Gastroesophageal sphincter (tissue), 4 donors: ENCODE measurements around the gene CORO6. TPM values are rescaled to one million over a fixed set of nuclear protein-coding genes. Genes with fewer than 3 reads are reported as not detected.

Source experiments
- ATAC-seq: fragments of 150-250 bp; one replicate; pipeline ENCODE4 v1.9.1; 2016; ENCODE audit warnings: mild to moderate bottlenecking, moderate library complexity
- H3K27ac ChIP-seq, 4 donors: fragments of 200-600 bp; sonication (generic) in 3 of 4; 1 replicate in 3 of 4; 2 replicates in 1 of 4; pipeline ENCODE4 v1.5.1; 2016 to 2019
- H3K27me3 ChIP-seq: fragments of 200-600 bp; sonication (generic); one replicate; pipeline ENCODE4 v1.5.1; 2019
- H3K36me3 ChIP-seq, 2 donors: fragments of 200-600 bp; sonication (generic); one replicate each; pipeline ENCODE4 v1.5.1; 2019; ENCODE audit warnings: control low read depth in 1 of 2
- H3K4me1 ChIP-seq, 3 donors: fragments of 200-600 bp; sonication (generic); 1 replicate in 2 of 3; 2 replicates in 1 of 3; pipeline ENCODE4 v1.5.1; 2016 to 2019; ENCODE audit warnings: control low read depth in 2 of 3
- H3K4me3 ChIP-seq, 2 donors: fragments of 200-600 bp; sonication (generic); one replicate each; pipeline ENCODE4 v1.5.1; 2019; ENCODE audit warnings: mild to moderate bottlenecking in 1 of 2, moderate library complexity in 1 of 2
- H3K9me3 ChIP-seq, 3 donors: fragments of 200-600 bp; sonication (generic); one replicate each; pipeline ENCODE4 v1.5.1; 2017 to 2019; ENCODE audit warnings: control low read depth in 2 of 3
- EP300 ChIP-seq: sonication (generic); formaldehyde crosslinking; IDR thresholded peaks from one replicate; pipeline ENCODE4 v1.6.1; 2017; ENCODE audit warnings: antibody characterized with exemption, mild to moderate bottlenecking
- POLR2A ChIP-seq, 2 donors: fragments of 450-650 bp; IDR thresholded peaks; one replicate each; pipeline ENCODE4 v1.6.1; 2017; ENCODE audit warnings: antibody characterized with exemption in 2 of 2, mild to moderate bottlenecking in 2 of 2, moderate library complexity in 1 of 2
- POLR2AphosphoS5 ChIP-seq: sonication (generic); formaldehyde crosslinking; IDR thresholded peaks from one replicate; pipeline ENCODE4 v1.6.1; 2017; ENCODE audit warnings: antibody characterized with exemption
- WGBS, 2 donors: methylation state at CpG; one replicate each; pipeline ENCODE4 v1.1.5; 2018; ENCODE audit warnings: low coverage in 1 of 2; 5-methylcytosine and 5-hydroxymethylcytosine counted together
- total RNA-seq, 4 donors: library from RNA; depleted of rRNA; stranded (reverse); fragments of >200 nt; gene quantifications; one replicate each; pipeline ENCODE4 v1.1.0, GENCODE V29; 2016
- TF ChIP-seq, protein P1 (sequence below), 4 experiments: fragments of 200-600 bp in 2 of 4; fragments of 450-650 bp in 2 of 4; sonication (generic) in 1 of 4; IDR thresholded peaks; one replicate each; pipeline ENCODE4 v1.5.1; 2017 to 2019; ENCODE audit warnings: antibody characterized with exemption in 4 of 4, mild to moderate bottlenecking in 2 of 4, moderate library complexity in 2 of 4

Gene CORO6
- total RNA-seq, 4 donors from 2014 or later = 18.1 to 138 (median 39.4) TPM

GRCh38 chr17:29628644-29629043 is 5.9 kb upstream of the CORO6 start:
- Histone ChIP-seq H3K9me3 (no peaks in the 10 kb centered on the region), H3K4me1 (peaks cover 0 to 31% (median 4%) of the 10 kb centered on the region in 3 donors), H3K27me3 (no peaks in the 10 kb centered on the region), H3K27ac (peak overlapping the region; percentile 2 to 64 (median 40)), H3K4me3 (no peak overlapping the region), H3K36me3 (peaks cover 0 to 34% of the 10 kb centered on the region in 2 donors)
- TF ChIP-seq EP300 = no peak
- no peak for TF ChIP-seq POLR2A (IDR thresholded peaks at IDR 0.05)
- TF ChIP-seq, protein P1, sequence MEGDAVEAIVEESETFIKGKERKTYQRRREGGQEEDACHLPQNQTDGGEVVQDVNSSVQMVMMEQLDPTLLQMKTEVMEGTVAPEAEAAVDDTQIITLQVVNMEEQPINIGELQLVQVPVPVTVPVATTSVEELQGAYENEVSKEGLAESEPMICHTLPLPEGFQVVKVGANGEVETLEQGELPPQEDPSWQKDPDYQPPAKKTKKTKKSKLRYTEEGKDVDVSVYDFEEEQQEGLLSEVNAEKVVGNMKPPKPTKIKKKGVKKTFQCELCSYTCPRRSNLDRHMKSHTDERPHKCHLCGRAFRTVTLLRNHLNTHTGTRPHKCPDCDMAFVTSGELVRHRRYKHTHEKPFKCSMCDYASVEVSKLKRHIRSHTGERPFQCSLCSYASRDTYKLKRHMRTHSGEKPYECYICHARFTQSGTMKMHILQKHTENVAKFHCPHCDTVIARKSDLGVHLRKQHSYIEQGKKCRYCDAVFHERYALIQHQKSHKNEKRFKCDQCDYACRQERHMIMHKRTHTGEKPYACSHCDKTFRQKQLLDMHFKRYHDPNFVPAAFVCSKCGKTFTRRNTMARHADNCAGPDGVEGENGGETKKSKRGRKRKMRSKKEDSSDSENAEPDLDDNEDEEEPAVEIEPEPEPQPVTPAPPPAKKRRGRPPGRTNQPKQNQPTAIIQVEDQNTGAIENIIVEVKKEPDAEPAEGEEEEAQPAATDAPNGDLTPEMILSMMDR (IDR thresholded peaks at IDR 0.05) = no peak
- no peak for TF ChIP-seq POLR2AphosphoS5
- WGBS, 2 donors = 86 to 100% methylated on average over 1 to 2 of the region's 2 CpGs
- ATAC-seq = no peak

DNA sequence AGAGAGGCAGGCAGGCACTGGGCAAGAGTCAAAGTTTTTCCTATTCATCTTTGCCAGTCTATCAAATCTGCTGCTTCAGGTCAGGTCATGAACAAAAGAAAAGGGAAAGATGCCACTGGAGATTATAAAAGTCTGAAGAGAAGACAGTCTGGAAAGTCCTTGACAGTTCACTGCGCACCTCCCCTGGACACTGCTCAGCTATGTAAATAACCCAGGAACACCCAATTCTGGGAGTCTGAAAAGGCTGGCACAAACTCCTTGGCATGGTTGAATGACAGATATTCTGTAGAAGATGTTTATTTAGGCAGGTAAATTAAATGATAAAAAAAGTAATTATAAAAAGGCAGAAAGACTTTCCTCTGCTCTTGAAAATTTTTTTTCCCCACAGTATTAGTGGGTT is 5.2 kb upstream of the CORO6 start:
- H3K4me1 ChIP-seq = peaks cover 2 to 36% (median 4%) of the 10 kb centered on the region in 3 donors
- H3K4me3 ChIP-seq = no peak overlapping the region
- no peaks in the 10 kb centered on the region for H3K9me3 ChIP-seq
- no peak for ATAC-seq
- H3K27me3 ChIP-seq = no peaks in the 10 kb centered on the region
- 50 to 69% methylated on average over 1 of the region's 1 CpG for WGBS, 2 donors
- TF ChIP-seq, protein P1 (IDR thresholded peaks at IDR 0.05) = no peak
- TF ChIP-seq POLR2AphosphoS5 = no peak
- no peak for TF ChIP-seq EP300
- TF ChIP-seq POLR2A (IDR thresholded peaks at IDR 0.05) = no peak
- peak overlapping the region; percentile 2 to 64 (median 42) for H3K27ac ChIP-seq
- peaks cover 0 to 29% of the 10 kb centered on the region in 2 donors for H3K36me3 ChIP-seq

- no peak overlapping the region for H3K4me3 ChIP-seq
- TF ChIP-seq, protein P1 (IDR thresholded peaks at IDR 0.05) = peak in 1 of 4 experiments; percentile 8
- TF ChIP-seq POLR2A (IDR thresholded peaks at IDR 0.05) (no peak), POLR2AphosphoS5 (no peak), EP300 (no peak)
- no peaks in the 10 kb centered on the region for H3K27me3 ChIP-seq
- WGBS, 2 donors = 71 to 100% methylated on average over 2 to 6 of the region's 8 CpGs
- ATAC-seq = no peak
- peaks cover 4 to 64% (median 17%) of the 10 kb centered on the region in 3 donors for H3K4me1 ChIP-seq
- peaks cover 0 to 5% of the 10 kb centered on the region in 2 donors for H3K36me3 ChIP-seq
- no peaks in the 10 kb centered on the region for H3K9me3 ChIP-seq
- peak overlapping the region in 1 of 4 donors; percentile 1 for H3K27ac ChIP-seq
Observed at GRCh38 chr17:29625037-29625750, 2.5 kb upstream of the CORO6 start.

GRCh38 chr17:29624586-29624985 is 1.9 kb upstream of the CORO6 start:
- Histone ChIP-seq H3K9me3 (no peaks in the 10 kb centered on the region), H3K27ac (peak overlapping the region in 1 of 4 donors; percentile 1), H3K4me1 (peaks cover 4 to 70% (median 17%) of the 10 kb centered on the region in 3 donors), H3K36me3 (peaks cover 0 to 5% of the 10 kb centered on the region in 2 donors), H3K4me3 (no peak overlapping the region), H3K27me3 (no peaks in the 10 kb centered on the region)
- TF ChIP-seq POLR2AphosphoS5 (no peak), EP300 (no peak), POLR2A (IDR thresholded peaks at IDR 0.05) (no peak)
- TF ChIP-seq, protein P1 (IDR thresholded peaks at IDR 0.05) = no peak
- ATAC-seq = no peak
- WGBS, 2 donors = 75 to 86% methylated on average over 4 of the region's 4 CpGs

GRCh38 chr17:29623283-29623647 is 553 bp upstream of the CORO6 start:
- peaks cover under 1 to 72% (median 30%) of the 10 kb centered on the region in 3 donors for H3K4me1 ChIP-seq

More at GRCh38 chr17:29623283-29623647, 553 bp upstream of the CORO6 start:
- no peaks in the 10 kb centered on the region for H3K36me3 ChIP-seq
- no peaks in the 10 kb centered on the region for H3K9me3 ChIP-seq
- peak overlapping the region; percentile 66 to 92 (median 88) for H3K27ac ChIP-seq
- no peak for ATAC-seq
- TF ChIP-seq, protein P1 (IDR thresholded peaks at IDR 0.05) = no peak
- no peak for TF ChIP-seq EP300
- no peak for TF ChIP-seq POLR2AphosphoS5
- no peak for TF ChIP-seq POLR2A (IDR thresholded peaks at IDR 0.05)
- 57 to 80% methylated on average over 1 to 2 of the region's 4 CpGs for WGBS, 2 donors
- H3K4me3 ChIP-seq = peak overlapping the region; percentile 59 to 82
- no peaks in the 10 kb centered on the region for H3K27me3 ChIP-seq
